GM20000 (cell line): Measurements from ENCODE around the gene TNIK.

Source experiments
- DNase-seq: peaks from one replicate; pipeline ENCODE4 v3.0.0; 2012; ENCODE audit warnings: low spot score
- TF ChIP-seq, protein P1 (sequence below): IDR thresholded peaks from 2 replicates; pipeline ENCODE4 v1.5.1; 2012; ENCODE audit warnings: mild to moderate bottlenecking, control low read depth; ENCODE audit errors: extremely low read depth, missing control alignments

Gene TNIK

DNA sequence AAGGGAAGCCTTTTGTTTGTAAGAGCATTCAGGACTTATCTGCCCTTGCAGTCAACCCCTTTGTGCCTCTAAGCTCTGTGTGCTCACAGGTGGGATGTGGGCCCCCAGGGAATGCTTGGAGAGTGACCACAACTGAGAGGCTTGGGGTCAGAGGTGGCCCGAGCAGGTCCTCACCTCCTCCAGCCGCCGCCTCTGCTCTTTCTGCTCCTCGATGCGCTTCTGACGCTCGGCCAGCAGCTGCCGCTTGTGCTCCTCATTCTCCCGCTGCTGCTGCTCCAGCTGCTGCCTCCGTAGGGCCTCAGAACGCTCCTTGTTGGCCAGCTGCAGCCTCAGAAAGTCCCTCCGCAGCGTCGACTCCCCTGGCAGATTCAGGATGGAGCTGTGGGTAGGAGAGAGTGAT is 302.9 kb downstream of the TNIK start:
- TF ChIP-seq, protein P1, sequence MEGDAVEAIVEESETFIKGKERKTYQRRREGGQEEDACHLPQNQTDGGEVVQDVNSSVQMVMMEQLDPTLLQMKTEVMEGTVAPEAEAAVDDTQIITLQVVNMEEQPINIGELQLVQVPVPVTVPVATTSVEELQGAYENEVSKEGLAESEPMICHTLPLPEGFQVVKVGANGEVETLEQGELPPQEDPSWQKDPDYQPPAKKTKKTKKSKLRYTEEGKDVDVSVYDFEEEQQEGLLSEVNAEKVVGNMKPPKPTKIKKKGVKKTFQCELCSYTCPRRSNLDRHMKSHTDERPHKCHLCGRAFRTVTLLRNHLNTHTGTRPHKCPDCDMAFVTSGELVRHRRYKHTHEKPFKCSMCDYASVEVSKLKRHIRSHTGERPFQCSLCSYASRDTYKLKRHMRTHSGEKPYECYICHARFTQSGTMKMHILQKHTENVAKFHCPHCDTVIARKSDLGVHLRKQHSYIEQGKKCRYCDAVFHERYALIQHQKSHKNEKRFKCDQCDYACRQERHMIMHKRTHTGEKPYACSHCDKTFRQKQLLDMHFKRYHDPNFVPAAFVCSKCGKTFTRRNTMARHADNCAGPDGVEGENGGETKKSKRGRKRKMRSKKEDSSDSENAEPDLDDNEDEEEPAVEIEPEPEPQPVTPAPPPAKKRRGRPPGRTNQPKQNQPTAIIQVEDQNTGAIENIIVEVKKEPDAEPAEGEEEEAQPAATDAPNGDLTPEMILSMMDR = no peak
- no peak for DNase-seq

DNA sequence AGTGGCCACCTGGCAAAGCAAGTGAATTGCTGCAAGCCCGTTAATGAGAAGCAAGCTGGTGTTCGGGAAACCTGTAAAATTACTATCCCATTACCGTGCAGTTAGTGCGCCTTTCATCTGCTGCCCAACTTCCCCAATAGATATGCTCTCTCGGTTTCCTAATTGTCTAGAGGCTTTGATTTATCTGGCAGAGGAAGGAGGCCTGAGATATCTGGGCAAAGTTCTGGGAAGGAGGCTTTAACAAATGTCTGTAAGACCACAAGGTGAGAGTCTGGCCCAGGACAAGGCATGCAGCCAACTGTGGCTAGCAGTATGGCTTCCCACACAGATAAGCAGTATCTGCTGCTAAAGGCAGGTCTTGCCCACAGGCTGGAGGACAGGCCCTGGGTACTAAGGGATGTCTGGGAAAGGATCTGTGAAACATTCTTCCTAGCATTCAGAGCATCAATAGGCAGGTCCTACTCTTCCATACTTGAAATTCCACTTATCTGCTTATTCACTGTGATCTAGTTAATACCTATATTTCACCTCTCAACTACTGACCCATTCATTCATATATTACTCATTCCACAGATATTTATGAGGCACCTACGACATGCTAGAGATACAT is 303.7 kb downstream of the TNIK start:
- TF ChIP-seq, protein P1 = no peak
- no peak for DNase-seq

DNA sequence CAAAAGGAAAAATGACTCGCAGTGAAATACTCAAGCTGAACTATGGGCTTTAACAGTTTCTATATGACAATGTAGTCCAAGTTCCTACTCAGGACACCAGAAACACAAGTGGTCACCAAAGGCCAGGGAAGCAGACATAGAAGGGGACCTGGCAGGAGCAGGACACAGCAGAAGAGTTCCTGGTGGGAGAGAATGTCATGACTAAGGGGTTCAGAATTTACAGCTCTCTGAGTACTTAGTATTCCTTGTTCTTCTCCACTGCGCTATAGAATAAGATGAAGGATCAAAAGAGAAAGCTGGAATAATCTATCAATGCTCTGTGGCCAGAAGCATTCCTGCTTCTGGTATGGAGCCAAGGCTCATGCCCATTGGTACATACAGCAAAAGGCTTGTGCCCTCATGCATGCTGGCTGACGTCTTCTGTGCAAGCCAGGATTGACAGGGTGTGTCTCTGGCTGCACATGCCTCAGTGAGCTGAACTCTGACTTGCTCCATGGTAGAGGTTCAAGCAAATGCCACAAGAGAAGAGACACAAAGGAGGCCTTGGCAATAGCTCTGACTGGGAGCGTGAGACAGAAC is 305.0 kb downstream of the TNIK start:
- TF ChIP-seq, protein P1 = no peak
- no peak for DNase-seq

DNA sequence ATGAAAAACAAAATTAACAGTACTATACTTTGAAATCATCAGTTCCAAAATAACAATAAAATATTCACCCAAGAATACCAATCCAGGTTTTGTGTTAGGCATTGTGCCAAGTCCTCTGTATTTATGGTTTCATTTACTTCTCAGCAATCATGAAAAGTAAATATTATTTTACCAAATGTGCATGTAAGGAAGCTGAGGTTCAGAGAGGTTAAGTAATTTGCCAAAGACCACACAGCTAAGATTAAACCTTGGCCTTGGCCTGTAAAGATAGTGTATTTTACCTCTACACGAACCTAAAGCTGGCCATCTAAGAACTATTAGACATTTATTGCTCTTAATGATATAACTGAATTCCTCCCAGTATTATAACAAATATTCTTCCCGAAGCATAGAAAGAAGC is 309.3 kb downstream of the TNIK start:
- TF ChIP-seq, protein P1 = no peak
- DNase-seq = no peak

DNA sequence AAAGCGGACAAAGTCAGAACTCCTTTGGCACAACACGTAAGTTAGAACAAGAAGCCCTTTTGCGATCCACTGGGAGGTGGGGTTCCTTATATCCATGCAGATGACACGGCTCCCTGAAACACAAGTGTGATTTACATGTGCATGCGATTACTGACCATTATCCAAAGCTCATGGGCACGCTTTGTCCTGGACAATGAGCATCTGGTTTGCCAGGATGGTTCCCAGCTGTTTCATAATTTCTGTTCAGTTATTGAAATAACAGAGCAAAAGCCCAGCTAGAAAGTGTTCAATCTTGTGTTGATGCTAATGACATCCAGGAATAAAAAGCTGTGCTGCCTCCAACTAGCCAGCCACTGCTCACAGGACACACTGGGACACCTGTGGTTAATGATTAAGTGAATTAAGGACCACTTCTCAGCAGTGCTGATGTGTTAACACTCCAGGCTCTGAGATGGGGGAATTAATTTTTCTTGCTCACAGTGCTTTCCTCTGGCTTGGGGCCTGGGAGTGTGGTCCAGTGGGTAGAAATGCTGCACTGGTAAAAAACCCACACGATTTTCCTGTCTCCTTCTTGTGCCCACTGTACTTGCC is 310.6 kb downstream of the TNIK start:
- TF ChIP-seq, protein P1 = no peak

DNA sequence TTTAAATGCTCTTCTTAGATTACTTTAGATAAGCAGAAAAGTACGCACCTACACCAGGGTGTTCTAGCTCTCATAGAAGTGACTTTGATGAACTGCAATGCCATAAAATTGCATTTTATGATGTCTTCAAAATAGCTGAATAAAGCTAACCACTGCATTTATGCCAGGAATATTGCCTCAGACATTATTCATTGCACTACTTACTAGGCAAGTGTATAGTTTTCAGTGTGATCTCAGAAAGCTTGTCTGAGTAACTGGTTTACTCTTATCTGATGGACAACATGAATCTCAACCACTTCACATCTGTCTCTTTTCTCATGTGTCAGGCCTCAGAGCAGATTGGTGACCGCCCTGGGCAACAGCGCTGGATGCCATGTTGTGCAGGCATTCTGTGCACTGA is 314.4 kb downstream of the TNIK start:
- TF ChIP-seq, protein P1 = no peak
- no peak for DNase-seq

More for the DNA sequence above, 310.6 kb downstream of the TNIK start:
- DNase-seq = no peak

DNA sequence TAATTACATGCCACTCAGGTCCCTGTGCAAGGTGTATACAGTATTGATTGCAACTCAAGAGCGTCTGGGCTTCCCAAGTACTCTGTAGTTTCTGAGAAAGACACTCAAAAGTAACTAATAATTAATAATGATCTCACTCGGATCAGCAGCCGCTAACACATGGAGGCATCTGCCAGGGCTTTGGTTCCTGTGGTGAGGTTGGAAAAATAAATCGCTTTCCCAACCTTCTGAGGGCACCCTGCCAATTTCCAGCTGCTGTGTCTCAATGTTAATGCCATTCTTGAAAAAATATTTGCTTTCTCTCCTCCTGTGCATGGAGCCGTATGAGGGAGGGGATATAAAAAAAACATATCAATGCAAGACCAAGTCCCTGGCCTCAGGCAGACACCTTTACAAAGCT is 317.2 kb downstream of the TNIK start:
- DNase-seq = no peak
- TF ChIP-seq, protein P1 = no peak
